ENCODE measurements around the gene AMN. TPM values are rescaled to one million over a fixed set of nuclear protein-coding genes. Genes with fewer than 3 reads are reported as not detected.

AMN gene
- total and polyA plus RNA-seq, 4 donors: 2.1 to 51.2 (median 8.6) TPM

- TF ChIP-seq REST (IDR thresholded peaks at IDR 0.05): no peak
- TF ChIP-seq FOXA2 (IDR thresholded peaks at IDR 0.05): no peak
- no peak for TF ChIP-seq RXRA (IDR thresholded peaks at IDR 0.05)
- no peak for TF ChIP-seq FOXA1 (IDR thresholded peaks at IDR 0.05)
Observed at GRCh38 chr14:102979406-102979805, 56.9 kb downstream of the AMN start (continued).

- Histone ChIP-seq H3K4me3 (ENCODE audit: low read depth in 1 of 3, low read length in 3 of 3) (no peak overlapping the region), H3K27me3 (ENCODE audit: control insufficient read depth in 4 of 4, insufficient read depth in 4 of 4, low read length in 3 of 4) (no peaks in the 10 kb centered on the region), H3K27ac (ENCODE audit: low read depth in 1 of 2, low read length in 2 of 2) (no peak overlapping the region), H3K9me3 (ENCODE audit: control insufficient read depth in 4 of 4, low read length in 3 of 4) (no peaks in the 10 kb centered on the region), H3K4me1 (ENCODE audit: control insufficient read depth in 4 of 4, insufficient read depth in 4 of 4, low read length in 3 of 4) (no peaks in the 10 kb centered on the region), H3K9ac (ENCODE audit: low read depth in 1 of 2, low read length in 2 of 2) (no peak overlapping the region), H3K36me3 (ENCODE audit: control insufficient read depth in 4 of 4, insufficient read depth in 3 of 4, low read depth in 1 of 4, low read length in 3 of 4) (peaks cover 19 to 78% (median 36%) of the 10 kb centered on the region in 4 donors)
- 88% methylated on average over 8 of the region's 8 CpGs for WGBS
- TF ChIP-seq RXRA (IDR thresholded peaks at IDR 0.05) (no peak), TAF1 (conservative IDR thresholded peaks at IDR 0.05) (no peak), ATF3 (IDR thresholded peaks at IDR 0.05) (no peak), HNF4A (conservative IDR thresholded peaks at IDR 0.05) (no peak), FOXA2 (IDR thresholded peaks at IDR 0.05) (no peak), SP1 (IDR thresholded peaks at IDR 0.05) (no peak), NR2F2 (IDR thresholded peaks at IDR 0.05) (no peak), JUND (IDR thresholded peaks at IDR 0.05) (no peak), HNF4G (IDR thresholded peaks at IDR 0.05) (no peak), MAX (IDR thresholded peaks at IDR 0.05) (no peak), RAD21 (IDR thresholded peaks at IDR 0.05) (no peak)
- TF ChIP-seq, protein P1, sequence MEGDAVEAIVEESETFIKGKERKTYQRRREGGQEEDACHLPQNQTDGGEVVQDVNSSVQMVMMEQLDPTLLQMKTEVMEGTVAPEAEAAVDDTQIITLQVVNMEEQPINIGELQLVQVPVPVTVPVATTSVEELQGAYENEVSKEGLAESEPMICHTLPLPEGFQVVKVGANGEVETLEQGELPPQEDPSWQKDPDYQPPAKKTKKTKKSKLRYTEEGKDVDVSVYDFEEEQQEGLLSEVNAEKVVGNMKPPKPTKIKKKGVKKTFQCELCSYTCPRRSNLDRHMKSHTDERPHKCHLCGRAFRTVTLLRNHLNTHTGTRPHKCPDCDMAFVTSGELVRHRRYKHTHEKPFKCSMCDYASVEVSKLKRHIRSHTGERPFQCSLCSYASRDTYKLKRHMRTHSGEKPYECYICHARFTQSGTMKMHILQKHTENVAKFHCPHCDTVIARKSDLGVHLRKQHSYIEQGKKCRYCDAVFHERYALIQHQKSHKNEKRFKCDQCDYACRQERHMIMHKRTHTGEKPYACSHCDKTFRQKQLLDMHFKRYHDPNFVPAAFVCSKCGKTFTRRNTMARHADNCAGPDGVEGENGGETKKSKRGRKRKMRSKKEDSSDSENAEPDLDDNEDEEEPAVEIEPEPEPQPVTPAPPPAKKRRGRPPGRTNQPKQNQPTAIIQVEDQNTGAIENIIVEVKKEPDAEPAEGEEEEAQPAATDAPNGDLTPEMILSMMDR (IDR thresholded peaks at IDR 0.05; ENCODE audit: low read depth, low read length, missing input control): no peak
- no peak for DNase-seq (ENCODE audit: low spot score)
Observed at GRCh38 chr14:102980409-102980810, 57.9 kb downstream of the AMN start.

Other genes with a start within 250 kb of the AMN start
- gene TRAF3, start 145.2 kb upstream of the AMN start, total RNA-seq: 10 to 100 TPM in 1 of 2 donors, 1 to 10 TPM in 1; 7.1 to 12.0 TPM
- 1 to 10 TPM; 2.1 to 3.3 TPM for gene TRAF3, start 145.2 kb upstream of the AMN start, polyA plus RNA-seq
- 10 to 100 TPM; 35.2 to 78.7 TPM for gene CDC42BPB, start 134.9 kb downstream of the AMN start, total RNA-seq
- 10 to 100 TPM in 1 of 2 donors, 1 to 10 TPM in 1; 4.1 to 24.3 TPM for gene CDC42BPB, start 134.9 kb downstream of the AMN start, polyA plus RNA-seq
- under 1 TPM in 1 of 2 donors, not detected in 1; 0.47 TPM for gene LBHD2, start 161.5 kb downstream of the AMN start, total RNA-seq
- under 1 TPM in 1 of 2 donors, not detected in 1; 0.53 TPM for gene LBHD2, start 161.5 kb downstream of the AMN start, polyA plus RNA-seq
- 10 to 100 TPM; 46.8 to 77.8 TPM for gene EXOC3L4, start 172.1 kb downstream of the AMN start, total RNA-seq
- gene EXOC3L4, start 172.1 kb downstream of the AMN start, polyA plus RNA-seq: 10 to 100 TPM; 24.0 to 26.6 TPM
- 10 to 100 TPM; 25.0 to 32.0 TPM for gene TNFAIP2, start 200.8 kb downstream of the AMN start, total RNA-seq
- 10 to 100 TPM in 1 of 2 donors, 1 to 10 TPM in 1; 8.9 to 19.8 TPM for gene TNFAIP2, start 200.8 kb downstream of the AMN start, polyA plus RNA-seq

Measured in liver (tissue), 9 donors.